Measurements from ENCODE around the gene NFATC1.

NFATC1 gene

GRCh38 chr18:79556829-79557585, 161.3 kb downstream of the NFATC1 start:
- DNase-seq (ENCODE audit: low read depth): no peak

- no peak for DNase-seq (ENCODE audit: low read depth)
Measured at GRCh38 chr18:79558196-79558932, 162.6 kb downstream of the NFATC1 start.

GRCh38 chr18:79558933-79559416, 163.2 kb downstream of the NFATC1 start:
- DNase-seq (ENCODE audit: low read depth): no peak

- DNase-seq (ENCODE audit: low read depth): no peak
Measured at GRCh38 chr18:79559436-79559835, 163.7 kb downstream of the NFATC1 start.

GRCh38 chr18:79560042-79560860, 164.5 kb downstream of the NFATC1 start:
- no peak for DNase-seq (ENCODE audit: low read depth)

- no peak for DNase-seq (ENCODE audit: low read depth)
Measured at GRCh38 chr18:79560861-79561210, 165.1 kb downstream of the NFATC1 start.

- no peak for DNase-seq (ENCODE audit: low read depth)
Measured at GRCh38 chr18:79563949-79564348, 168.2 kb downstream of the NFATC1 start.

- DNase-seq (ENCODE audit: low read depth): no peak
Measured at GRCh38 chr18:79564441-79564840, 168.7 kb downstream of the NFATC1 start.

- DNase-seq (ENCODE audit: low read depth): no peak
Measured at GRCh38 chr18:79566771-79567431, 171.2 kb downstream of the NFATC1 start.

- peak; percentile 65 for DNase-seq (ENCODE audit: low read depth)
Measured at GRCh38 chr18:79567481-79568147, 171.9 kb downstream of the NFATC1 start.

GRCh38 chr18:79568543-79569205, 172.9 kb downstream of the NFATC1 start:
- no peak for DNase-seq (ENCODE audit: low read depth)

GRCh38 chr18:79569720-79570119, 174.0 kb downstream of the NFATC1 start:
- DNase-seq (ENCODE audit: low read depth): no peak

- peak; percentile 29 for DNase-seq (ENCODE audit: low read depth)
Measured at GRCh38 chr18:79570266-79571201, 174.8 kb downstream of the NFATC1 start.

GRCh38 chr18:79571211-79572092, 175.7 kb downstream of the NFATC1 start:
- no peak for DNase-seq (ENCODE audit: low read depth)

GRCh38 chr18:79572093-79572780, 176.5 kb downstream of the NFATC1 start:
- no peak for DNase-seq (ENCODE audit: low read depth)

- DNase-seq (ENCODE audit: low read depth): no peak
Measured at GRCh38 chr18:79572848-79573451, 177.2 kb downstream of the NFATC1 start.

- DNase-seq (ENCODE audit: low read depth): no peak
Measured at GRCh38 chr18:79573921-79574491, 178.3 kb downstream of the NFATC1 start.
